ENCODE measurements around the gene ZNF311.

Gene ZNF311

DNA sequence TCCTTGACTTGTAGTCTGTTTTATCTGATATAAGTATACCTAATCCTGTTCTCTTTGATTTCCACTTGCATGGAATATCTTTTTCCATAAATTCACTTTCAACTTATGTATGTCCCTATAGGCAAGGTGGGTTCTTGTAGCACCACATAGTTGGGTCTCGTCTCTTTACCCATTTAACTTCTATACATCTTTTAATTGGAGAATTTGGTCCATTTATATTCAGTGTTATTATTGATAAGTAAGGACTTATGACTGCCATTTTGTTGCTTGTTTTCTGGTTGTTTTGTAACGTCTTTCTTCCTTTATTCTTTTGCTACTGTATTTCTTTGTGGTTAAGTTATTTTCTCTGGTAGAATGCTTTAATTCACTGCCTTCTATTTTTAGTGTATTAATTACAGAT lies 14.5 kb upstream of the ZNF311 start:
- TF ChIP-seq, protein P1, sequence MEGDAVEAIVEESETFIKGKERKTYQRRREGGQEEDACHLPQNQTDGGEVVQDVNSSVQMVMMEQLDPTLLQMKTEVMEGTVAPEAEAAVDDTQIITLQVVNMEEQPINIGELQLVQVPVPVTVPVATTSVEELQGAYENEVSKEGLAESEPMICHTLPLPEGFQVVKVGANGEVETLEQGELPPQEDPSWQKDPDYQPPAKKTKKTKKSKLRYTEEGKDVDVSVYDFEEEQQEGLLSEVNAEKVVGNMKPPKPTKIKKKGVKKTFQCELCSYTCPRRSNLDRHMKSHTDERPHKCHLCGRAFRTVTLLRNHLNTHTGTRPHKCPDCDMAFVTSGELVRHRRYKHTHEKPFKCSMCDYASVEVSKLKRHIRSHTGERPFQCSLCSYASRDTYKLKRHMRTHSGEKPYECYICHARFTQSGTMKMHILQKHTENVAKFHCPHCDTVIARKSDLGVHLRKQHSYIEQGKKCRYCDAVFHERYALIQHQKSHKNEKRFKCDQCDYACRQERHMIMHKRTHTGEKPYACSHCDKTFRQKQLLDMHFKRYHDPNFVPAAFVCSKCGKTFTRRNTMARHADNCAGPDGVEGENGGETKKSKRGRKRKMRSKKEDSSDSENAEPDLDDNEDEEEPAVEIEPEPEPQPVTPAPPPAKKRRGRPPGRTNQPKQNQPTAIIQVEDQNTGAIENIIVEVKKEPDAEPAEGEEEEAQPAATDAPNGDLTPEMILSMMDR (conservative IDR thresholded peaks at IDR 0.05): no peak

DNA sequence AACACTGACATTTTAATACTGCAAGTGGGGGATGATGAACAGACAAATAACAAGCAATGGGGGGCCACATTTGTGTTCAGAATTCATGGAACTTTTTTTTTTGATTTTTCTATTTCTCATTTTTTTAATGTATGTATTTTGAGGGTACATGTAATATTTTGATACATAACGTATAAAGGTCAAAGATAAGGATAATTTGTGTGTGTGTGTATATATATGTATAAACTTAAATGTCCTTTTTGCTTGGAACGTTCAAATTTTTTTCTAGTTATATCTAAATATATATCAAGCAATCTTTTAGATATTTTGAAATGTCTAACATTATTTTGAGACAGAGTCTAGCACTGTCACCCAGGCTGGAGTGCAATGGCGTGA lies 12.3 kb upstream of the ZNF311 start:
- TF ChIP-seq, protein P1 (conservative IDR thresholded peaks at IDR 0.05): no peak; the same call in 1 of the 2 replicates
- peak overlapping the region; percentile 65; the same call in 1 of the 2 replicates for H3K27ac ChIP-seq

More for the DNA sequence above, 14.5 kb upstream of the ZNF311 start:
- no peak overlapping the region for H3K27ac ChIP-seq

DNA sequence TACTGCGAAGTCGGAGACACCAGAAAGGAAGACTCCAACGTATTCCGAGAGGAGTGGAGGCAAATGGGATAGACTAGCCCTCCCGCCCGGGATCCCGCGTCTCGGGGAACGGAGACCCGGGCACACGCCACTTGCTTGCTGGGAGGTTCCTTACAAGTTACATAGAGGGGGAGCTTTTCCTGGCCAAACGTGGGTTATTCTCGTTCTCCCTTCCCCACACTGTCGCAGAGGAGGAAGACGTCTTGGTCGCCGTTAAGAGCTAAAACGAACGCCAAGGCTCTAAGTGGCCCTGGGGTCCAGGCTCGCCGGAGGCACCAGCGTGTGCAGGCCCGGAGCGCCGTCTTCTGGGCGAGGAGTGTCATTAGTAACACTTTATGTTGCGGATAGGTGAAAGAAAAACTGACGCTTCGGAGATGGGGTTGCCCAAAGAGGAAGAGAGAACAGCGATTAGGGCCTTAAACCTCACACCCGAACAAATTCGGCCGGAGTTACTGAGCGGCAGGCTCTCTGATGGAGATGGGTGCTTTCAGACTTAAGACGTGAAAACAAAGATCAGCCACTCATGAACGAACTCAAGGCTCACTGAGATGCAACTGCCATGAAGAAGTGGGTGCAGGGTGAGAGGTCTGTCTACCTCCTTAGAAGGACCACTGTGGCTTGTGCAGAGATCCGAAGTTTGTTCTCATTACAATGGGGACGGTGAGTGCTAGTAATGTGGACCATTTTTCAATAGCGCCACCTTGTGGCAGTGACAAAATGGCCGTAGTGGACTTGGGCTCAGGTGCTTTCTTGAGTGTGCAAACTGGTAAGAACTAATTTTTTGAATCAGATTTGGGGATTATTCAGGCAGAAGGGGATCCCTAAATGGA lies 11.7 kb upstream of the ZNF311 start:
- H3K27ac ChIP-seq: peak overlapping the region; percentile 65
- TF ChIP-seq, protein P1 (conservative IDR thresholded peaks at IDR 0.05): peak; percentile 94

DNA sequence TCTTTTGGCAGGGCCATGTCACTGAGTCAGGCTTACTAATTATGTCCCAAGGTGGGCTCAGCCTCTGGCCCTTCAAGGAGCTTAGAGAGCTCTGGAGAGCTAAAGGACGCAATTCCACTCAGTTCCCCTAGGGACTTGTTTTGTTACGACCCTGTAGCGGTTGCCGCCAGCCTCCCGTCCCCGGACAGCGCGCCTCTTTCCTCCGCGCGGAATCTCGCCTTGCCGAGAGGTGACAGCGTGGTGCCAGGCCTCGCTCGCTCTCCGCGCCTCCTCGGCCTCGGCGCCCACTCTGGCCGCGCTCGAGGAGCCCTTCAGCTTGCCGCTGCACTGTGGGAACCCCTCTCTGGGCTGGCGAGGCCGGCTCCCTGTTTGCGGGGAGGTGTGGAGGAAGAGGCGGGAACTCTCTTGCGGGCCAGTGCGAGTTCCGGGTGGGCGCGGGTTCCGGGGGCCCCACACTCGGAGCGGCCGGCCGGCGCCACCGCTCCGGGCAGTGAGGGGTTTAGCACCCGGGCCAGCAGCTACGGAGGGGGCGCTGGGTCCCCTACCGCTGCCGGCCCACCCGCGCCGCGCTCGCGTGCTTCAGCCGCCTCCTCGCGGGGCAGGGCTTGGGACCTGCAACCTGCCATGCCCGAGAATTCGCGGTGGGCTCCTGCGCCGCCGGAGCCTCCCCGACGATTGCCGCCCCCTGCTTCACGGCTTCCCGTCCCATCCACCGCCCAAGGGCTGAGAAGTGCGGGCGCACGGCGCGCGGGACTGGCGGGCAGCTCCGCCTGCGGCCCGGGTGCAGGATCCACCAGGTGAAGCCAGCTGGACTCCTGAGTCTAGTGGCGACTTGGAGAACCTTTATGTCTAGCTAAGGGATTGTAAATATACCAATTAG lies 9.9 kb upstream of the ZNF311 start:
- H3K27ac ChIP-seq: no peak overlapping the region
- TF ChIP-seq, protein P1 (conservative IDR thresholded peaks at IDR 0.05): no peak

DNA sequence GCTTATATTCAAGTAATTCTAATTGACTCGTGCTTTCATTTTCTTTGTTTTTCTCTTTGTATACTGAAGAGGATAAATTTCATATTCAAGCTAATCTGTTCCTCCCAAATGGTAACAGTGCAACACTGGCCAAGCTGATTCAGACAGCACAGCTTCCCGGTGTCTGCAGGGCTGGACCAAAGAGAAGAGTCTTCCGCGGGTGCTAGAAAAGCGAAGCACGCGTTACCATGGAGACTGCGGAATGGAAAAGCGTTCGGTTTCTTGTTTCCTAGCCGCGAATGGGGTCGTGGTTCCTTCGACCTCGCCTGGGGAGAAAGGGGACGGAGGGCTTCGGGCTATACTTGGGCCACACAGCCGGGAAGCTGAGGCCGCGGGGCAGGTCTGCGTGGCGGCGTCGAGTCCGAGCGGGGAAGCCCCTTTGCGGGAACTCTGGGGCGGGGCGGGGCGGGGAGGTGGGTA lies 6.2 kb upstream of the ZNF311 start:
- H3K27ac ChIP-seq: peak overlapping the region; percentile 9; the same call in 1 of the 2 replicates
- TF ChIP-seq, protein P1 (conservative IDR thresholded peaks at IDR 0.05): no peak

DNA sequence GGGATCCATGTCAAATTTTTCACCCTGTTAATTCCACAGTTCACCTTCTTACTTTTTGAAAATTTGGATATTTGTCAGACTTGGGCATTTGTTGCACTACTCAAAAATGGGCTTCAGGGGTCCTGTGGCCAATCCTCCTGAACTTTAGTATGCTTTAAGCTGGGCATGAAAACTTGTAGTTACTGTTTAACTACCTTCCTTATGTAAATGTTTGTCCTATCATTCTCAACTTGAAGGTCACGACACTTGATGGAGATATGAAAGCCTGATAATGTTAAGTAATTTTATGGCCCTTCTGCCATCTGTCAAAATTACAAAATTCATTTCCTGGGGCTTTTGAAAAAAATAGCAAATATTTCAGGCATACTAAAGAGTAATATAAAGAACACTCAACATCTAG lies 4.2 kb upstream of the ZNF311 start:
- TF ChIP-seq, protein P1 (conservative IDR thresholded peaks at IDR 0.05): no peak
- peak overlapping the region; percentile 55 for H3K27ac ChIP-seq

DNA sequence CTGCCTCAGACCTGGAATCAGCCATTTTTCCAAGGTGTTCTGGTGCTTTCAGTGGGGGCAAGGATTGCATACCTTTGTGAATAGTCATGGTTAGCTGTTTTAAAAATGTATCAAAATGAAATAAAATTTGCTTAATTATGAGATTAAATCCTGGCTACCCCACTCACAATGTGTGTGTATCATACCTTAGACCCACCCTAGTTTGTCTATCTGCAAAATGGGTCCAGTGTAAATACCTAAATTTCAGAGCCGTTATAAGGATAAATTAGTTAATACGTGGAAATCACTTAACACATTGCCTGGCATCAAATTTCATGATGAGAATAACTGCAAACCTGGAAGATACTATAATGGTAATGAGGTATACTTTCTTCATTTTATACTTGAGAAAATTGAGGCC lies 3.0 kb upstream of the ZNF311 start:
- TF ChIP-seq, protein P1 (conservative IDR thresholded peaks at IDR 0.05): no peak

More for the DNA sequence above, 3.0 kb upstream of the ZNF311 start:
- H3K27ac ChIP-seq: peak overlapping the region; percentile 55
